Suppressor macrophage (primary cell): Measurements from ENCODE around the gene CXCR2.
"Not testable (repeated sequence)": the region's sequence is repeated elsewhere in the genome, so short reads cannot be mapped to it uniquely, and the experiment has no call there.

Experiments used
- DNase-seq, 4 experiments: peaks; one replicate each; pipeline ENCODE4 v3.0.0-alpha.2; 2020 to 2022

CXCR2 gene

DNA sequence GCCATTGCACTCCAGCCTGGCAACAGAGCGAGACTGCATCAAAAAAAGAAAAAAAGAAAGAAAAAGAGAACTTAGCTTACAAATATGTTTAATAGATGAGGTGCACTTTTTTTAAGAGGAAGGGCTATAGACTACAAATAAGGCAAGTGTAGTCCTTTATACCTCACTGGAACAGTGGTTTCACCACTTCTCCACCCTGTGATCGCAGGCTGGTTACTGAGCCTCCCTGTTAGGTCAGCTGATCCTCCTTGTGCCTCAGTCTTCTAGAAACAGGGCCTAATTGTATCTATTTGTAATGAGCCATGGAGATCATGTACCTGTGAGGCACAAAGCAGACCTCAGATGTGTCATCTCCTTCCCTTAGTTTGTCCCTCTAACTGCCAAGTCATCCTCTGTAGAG is 4.5 kb downstream of the CXCR2 start:
- no peak for DNase-seq

DNA sequence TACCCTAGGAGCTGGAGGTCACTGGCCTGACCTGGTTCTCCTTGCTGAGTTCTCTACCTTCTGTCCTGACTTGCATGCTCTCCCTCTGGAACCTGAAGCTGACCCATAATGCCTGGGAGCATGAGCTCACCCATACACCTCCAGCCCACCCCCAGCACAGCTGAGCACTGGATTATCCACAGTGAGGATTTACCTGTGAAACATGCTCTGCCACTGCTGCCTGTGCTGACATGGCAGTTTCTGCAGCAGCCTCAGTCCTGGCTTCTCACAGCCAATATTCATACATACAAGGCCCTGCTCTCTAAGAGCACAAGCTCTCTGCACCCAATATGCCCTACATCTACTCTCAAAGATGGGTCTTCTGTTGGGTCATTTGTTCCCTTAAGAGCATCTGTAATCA is 5.0 kb downstream of the CXCR2 start:
- DNase-seq, result no peak

DNA sequence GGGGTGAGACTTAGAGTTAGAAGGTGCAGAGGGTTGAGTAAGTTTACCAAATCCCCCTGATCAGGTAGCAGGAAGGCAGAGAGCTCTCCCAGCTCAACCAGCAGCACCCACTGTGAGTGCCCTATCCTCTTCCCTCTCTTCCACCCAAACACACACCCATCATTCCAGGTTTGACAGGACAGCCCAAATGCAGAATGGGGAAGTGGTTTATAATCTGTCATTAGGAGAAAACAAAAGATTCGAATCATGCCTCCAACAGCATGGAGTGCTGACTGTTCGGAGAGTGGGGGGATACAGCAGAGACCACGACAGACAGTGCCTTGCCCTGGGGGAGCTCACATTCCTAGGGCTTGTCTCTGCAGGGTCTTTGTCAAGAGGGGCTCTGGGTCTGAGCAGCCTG is 11.7 kb downstream of the CXCR2 start:
- no peak for DNase-seq

DNA sequence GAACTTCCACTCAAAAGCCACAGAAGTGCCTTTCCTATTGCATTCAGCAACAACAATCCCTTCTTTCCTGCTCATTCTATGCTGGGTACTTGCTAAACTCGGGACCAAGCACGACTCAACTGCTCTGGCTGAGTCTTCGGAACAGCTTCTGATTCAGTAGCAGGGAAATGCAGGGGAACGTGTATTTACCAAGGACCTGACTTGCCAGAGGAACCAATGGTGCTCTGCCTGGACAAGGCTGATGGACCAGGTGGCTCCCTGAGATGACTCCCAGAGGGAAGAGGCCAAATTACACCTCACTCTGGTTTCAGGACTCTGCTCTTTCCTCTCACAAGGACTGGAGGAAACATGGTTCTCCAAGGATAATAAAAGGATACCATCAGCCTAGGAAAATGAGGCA is 12.2 kb downstream of the CXCR2 start:
- no peak for DNase-seq

DNA sequence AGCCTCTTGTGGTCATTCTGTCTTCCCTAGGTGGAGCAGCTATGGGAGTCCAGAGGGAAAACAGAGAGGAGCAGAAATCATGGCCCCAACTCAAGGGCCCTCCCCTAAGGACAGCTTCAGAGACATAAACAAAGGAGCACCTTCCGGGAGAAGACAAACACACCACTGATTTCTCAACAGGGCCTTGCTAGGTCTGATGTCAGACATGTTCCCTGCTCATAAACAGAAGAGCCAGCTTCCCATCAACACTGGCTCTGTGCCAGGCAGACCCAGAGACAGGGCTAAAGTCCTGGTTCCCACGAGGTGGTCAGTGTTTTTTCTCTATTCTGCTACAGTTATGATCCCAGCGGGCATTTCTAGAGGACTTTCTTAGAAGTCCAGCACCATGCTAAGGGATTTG is 19.3 kb downstream of the CXCR2 start:
- DNase-seq, result no peak

DNA sequence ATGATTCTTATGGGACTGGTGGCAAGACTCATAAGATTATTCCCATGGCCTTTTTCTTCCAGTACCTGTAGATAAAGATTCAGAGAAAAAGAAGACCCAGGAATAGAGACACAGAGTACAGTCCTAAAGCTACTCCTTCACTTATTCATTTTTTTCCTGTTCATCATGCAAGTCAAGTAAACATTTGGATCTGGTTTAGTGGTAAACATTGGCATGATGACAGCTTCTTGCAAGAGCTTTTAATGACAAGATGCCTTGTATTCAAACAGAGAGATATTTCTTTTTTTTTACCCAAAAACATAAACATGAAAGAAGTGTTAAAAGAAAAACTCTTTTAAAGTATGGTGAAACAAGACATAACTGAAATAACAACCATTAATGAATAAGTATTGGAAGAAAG is 20.2 kb downstream of the CXCR2 start:
- DNase-seq, result no peak

DNA sequence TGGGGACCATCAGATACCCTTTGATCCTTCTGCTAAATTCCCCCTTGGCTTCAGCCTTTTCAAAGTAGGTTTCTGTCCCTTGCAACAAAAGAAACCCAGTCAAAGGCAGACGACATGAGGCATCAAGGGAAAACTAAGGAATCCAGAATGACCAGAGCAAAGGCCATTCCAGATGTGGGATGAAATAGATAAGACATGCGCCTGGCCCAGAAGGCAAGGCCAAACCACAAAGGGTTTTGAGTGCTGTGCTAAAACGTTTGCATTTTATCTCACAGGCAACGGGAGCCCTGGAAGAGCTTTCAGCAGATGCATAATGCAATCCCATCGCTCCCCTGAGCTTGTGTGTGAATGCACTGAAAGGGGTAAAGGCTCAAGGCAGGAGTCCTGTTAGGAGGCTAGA is 23.3 kb downstream of the CXCR2 start:
- DNase-seq, result no peak

DNA sequence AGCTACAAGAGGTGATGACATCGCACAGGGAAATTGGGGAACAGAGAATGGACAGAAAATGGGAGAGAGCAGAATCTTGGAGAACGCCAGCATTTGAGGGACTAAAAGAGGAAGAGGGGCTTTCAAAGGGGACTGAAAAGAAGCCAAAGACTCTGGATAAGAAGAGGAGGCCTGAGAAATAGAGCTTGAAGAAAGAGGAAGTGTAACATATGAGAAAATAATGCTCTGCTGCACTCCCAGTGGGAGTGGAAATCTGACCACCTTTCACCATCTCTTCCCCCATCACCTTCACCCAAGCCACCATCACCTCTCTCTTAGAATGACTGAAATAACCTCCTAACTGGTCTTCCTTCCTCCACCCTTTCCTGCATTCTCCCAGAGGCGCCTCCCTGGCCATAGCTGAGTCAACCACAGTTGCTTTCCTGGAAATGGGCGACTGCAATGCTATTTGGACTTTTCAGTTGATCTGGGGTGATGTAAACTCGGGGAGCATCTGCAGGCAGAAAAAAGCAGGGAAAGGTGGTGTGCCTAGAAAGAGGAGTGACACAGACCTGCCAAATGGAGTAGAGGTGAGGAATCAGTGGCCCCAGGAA is 24.1 kb downstream of the CXCR2 start:
- DNase-seq, result peak in 2 of 4 experiments; percentile 35 to 50

DNA sequence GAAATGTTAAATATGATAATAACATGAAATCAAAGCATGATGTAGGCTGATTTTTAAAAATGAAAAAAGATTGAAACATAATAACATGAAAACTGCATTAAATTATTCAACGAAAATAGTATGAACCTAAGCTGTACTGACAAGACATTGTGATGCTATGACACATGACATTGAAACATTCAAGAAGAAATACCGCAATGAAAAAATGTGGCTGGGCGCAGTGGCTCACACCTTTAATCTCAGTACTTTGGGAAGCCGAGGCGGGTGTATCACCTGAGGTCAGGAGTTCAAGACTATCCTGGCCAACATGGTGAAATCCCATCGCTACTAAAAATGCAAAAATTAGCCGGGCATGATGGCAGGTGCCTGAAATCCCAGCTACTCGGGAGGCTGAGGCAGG is 26.3 kb downstream of the CXCR2 start:
- no peak for DNase-seq

DNA sequence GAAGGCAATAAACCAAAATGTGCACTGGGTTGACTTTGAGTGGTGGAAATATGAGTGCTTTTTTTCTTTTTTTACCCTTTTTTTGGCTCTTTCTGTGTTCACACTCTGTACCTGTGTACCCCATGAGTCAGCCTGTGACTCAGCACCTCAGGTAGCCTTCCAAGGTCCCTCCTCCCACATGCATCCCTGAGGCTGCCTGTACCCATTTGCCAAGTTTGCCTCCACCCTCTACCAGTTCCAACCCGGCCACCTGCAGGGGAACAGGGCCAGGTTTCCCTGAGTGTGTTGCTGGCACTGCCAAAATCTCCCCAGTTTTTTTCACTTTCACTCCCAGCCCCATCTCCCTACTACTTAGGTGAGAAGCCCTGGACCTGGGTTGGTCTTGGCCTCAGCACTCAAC is 26.9 kb downstream of the CXCR2 start:
- DNase-seq, result no peak

DNA sequence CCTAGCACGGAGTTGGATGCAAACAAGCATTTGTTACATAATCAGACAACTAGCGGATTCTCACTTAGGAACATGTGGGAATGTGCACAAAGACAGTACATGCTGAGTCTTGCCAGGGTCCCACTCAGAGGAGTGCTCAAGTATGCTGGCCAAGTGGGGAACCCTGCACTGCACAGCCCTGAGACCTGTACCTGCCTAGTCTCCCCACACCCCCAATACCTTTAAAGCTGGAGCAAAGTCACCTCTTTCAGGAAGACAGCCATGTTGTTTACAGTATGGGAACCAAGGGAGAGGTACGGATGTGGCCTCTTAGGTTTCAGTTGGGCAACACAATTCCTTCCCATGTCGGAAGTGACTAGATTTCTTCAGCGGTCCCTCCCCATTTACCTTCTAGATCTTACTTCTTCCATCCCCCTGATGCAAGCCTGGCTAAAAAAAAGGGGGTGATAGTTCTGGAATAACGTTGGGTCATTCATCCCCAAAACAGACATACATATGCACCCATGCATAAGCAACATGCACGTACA is 30.2 kb downstream of the CXCR2 start:
- DNase-seq, result no peak

DNA sequence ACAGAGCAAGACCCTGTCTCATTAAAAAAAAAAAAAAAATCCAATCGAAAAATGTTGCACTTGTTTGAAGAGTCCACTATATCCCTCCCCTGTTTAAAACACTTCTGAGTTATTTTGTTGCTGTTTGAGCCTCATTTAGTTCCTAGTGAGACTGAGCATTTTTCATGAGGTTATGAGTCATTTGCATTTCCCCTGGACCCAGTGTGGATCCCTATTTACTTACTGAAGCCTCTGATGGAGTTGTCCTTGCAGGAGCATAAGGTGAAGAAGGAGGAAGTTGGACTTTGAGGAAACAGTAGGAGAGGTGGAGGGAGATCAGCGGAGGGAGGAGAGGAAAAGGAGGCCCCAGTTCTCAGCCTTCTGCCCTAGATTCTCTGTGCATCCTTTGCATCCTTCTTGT is 35.8 kb downstream of the CXCR2 start:
- DNase-seq, result peak; percentile 67 to 88 (median 78)

DNA sequence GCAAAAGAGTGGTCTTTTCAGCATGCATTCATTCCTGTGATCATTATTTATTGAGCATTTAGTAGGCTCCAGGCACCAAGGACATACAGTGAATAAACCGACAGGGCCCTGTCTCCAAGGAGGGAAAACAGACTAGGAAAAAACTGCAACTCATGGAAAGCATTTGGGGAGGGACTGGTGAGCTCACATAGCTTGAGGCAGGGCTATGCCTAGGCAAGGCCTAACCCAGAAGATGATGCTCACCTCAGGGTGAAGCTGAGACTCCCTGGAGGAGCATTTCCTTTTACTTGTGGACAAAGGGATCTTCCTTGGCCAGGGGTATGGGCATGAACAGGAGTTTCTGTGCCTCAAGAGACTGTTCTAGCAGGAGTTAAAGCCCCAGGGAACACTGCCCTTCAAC is 37.0 kb downstream of the CXCR2 start:
- no peak for DNase-seq

DNA sequence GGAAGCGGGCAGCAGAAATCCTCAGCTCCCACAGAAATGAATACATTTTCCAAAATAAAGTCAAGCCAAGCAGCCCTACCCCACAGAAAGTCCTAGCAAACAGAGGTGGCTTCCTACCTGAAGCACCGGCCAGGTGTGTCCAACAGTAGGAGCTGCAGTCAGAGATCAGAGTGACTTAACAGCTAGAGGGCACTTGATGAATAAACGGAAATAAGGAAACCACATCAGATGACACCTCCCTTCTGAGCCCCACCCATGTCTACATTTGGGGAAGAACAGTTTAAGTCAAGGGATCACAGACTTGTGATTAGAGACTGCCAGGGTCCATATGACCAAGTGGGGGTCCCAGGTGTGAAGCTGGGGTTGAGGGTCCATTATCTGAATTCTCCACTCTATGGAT is 41.0 kb downstream of the CXCR2 start, which contains the start of gene CXCR1:
TSS of gene CXCR1 (minus strand) at position 172 of the 400 bp plus-strand sequence. CDS start 1,751 bp downstream, outside the sequence.
- peak; percentile 53 to 74 (median 62) for DNase-seq

DNA sequence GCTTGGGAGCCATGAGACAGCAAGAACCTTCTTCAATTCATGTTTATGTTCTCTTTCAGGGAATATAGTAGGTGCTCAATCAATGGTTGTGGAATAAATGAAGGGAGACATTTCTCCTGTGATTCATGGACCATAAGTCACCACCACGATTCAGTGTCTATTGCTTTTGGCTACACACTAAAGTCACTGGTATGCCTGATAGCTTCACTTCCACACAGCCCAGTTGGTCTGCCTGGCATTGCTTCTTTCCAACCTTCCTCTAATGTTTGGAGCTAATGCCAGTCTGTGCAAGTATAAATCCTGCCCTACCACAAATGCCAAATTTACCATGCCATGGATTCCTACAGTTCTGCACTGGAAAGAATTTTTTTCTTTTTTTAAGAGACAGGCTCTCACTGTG is 42.2 kb downstream of the CXCR2 start:
- no peak for DNase-seq

DNA sequence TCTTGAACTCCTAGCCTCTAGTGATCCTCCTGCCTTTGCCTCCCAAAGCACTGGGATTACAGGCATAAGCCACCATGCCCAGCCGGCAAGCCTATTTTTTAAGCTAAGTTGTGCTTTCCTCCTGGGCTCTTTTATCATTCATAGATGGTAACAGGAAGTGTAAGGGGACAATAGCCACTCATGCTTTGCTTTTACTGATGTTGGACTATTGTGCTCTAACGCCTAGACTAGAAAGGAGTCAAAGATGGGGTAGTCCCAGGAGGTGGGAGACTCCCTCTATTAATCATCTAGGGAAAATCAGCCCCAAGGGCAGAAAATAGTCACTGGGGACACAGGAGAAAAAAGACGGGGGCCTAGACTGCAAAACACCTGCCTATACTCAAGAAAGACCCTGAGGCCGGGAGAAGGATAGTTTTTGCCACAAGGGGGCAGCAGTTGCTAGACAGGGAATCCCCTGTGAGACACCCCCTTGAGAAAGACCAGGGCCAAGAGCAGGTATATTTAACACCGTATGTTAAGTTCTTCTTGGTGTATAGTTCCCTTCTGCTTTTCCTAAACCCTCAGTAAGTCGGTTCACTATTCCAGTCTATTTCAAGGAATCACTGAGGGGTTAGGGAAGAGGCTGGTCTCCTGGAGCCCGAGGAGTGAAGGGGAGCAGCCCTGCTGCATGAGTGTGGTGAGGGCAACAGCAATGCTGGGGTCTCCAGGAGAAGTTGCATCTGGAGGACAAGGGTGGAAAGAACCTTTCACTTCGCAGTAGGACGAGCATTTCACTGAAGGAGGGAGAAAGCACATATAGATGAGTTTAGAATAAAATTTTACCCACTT is 43.0 kb downstream of the CXCR2 start:
- DNase-seq, result peak; percentile 46 to 71 (median 52)

DNA sequence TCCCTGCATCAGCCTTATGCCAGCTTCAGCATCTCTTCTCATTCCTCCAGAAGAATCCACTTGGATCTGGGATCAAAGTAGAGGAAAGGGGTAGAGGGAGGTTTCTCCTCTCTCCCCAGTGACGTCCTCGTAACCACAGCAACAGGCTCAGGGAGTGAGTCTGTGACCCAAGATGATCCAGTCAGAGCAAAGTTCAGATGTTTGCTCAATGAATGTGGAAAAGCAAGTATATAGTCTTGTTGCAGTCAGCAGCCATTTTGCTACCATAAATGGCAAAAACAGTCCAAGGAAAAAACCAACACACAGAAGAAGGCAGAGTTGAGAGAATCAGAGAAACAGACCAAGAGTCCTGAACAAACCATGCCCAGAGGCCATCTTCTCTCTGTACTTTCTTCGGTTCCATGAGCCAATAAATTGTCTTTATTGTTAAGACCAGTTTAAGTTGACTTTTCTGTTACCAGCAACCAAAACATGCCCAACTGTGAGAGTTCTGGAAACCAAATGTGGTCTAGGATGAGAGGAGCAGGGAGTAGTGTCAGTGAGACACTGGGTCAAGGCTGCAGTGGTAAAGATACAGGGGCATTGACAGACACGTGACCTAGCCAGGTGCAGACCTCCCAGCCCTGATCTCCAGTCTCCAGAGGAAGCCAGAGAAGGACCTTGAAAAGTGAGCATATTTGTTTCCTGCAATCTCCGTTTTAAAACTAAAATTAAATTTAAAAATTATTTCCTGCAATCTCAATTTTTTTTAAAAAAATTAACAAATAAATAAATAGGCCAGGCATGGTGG is 44.1 kb downstream of the CXCR2 start:
- peak in 1 of 4 experiments; percentile 16 for DNase-seq

DNA sequence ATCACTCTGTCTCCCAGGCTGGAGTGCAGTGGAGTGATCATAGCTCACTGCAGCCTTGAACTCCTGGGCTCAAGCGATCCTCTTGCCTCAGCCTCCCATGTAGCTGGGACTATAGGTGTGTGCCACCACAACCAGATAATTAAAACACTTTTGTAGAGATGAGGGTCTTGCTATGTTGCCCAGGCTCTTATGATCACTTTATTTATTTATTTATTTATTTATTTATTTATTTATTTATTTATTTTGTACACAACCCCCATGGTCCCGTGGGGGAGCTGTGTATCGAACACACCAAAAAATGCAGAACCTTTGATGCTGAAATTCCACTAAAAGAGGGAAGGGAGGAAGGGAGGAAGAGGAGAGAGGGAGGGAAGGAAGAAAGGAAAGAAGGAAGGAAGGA is 45.9 kb downstream of the CXCR2 start:
- not testable (repeated sequence) for DNase-seq

DNA sequence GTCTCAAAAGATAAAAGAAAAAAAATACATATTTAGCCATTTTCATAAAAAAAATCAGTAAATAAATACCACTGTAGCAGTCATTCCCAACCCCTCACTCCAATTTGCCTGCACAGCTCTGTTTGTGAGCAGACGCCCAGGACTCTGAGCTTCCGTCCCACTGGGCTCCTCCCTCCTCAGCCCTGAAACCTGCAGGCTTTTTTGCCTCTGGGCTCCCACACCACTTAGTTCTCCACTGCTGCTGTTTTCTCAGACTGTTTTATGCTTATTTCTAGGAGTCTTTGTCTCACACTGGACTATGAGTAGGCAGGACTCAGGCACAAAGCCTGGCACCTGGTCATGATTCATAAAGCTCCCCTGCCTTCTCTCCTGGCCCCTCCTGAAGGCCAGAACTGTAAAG is 47.0 kb downstream of the CXCR2 start:
- no peak for DNase-seq

DNA sequence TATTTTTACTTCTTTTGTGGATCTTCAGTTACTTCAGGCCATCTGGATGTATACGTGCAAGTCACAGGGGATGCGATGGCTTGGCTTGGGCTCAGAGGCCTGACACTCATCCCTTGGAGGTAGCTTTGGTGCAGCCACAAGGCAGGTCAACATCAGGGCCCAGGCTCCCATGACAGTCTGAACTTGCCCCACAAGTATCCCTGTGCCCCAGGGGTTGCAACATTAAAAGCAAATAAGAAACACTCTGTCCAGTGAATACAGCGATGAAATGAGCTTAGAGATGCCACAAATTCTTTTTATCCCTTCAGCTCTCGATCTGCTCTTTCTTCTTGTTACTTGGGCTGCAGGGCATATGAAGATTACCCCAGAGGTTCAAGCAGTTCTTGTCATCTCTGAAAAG is 54.0 kb downstream of the CXCR2 start:
- no peak for DNase-seq

DNA sequence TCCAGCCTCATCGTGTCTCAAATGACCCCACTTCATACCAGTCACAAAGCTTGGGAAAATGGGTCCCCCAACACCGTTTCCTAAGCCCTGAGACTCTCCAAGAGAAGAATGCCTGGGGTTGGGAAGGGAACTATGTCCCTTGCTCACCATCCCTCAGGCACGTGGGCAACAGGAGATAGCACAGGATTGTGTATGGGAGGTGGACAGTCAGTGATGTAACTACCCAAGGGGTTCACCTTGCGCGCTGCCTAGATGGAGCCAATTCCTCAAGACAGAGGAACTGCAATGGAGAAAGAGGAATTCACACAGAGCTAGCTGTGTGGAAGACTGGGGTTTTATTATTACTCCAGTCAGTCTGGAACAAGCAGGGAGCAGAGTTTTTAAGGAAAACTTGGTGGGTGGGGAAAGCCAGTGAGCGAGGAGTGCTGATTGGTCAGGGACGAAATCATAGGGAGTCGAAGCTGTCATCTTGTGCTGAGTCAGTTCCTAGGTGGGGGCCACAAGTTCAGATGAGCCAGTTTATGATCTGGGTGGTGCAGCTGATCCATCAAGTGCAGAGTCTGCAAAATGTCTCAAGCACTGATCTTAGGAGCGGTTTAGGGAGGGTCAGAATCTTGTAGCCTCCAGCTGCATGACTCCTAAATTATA is 54.8 kb downstream of the CXCR2 start:
- no peak for DNase-seq

DNA sequence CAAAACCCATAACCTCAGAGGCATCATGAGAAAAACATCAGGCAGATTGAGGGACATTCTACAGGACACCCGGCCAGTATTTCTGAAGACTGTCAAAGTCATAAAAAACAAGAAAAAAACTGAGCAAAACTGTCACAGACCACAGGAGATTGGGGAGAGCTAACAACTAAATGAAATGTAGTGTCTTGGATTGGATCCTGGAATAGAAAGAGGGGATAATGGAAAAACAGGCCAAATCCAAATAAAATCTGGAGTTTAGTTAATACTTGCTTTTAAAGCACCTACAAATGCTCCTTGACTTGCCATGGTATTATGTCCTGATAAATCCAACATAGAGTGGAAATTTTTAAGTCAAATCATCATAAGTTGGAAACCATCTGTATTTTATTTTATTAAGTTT is 58.5 kb downstream of the CXCR2 start:
- no peak for DNase-seq

DNA sequence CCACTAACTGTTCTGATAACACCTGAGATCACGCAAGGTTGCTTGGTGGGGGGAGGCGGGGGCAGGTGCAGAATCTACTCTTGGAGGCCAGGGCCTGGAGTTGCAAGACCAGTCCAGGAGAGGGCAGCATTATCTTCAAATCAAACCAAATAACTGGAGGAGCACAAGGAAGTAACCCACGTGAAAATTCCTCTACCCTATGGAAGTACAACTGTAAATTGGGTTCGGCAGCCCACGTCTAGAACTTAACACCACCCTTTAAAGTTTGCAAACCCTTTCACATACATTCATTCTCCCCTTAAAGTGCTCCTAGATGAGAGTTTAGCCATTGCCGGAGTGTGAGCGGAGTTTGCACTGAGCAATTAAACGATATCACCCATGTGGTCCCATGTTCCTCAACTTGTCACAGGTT is 60.5 kb downstream of the CXCR2 start:
- peak; percentile 79 to 90 (median 85) for DNase-seq
